B cell (primary cell): ENCODE data around the gene FRMD4A. TPM values are rescaled to one million over a fixed set of nuclear protein-coding genes. Genes with fewer than 3 reads are reported as not detected.

Experiments
- ATAC-seq: fragments of 200-7000 bp; cut with Tn5 transposase; one replicate; pipeline ENCODE4 v1.10.0; 2021; ENCODE audit warnings: low read depth, mild to moderate bottlenecking, moderate number of reproducible peaks, moderate library complexity
- CTCF ChIA-PET: fragments of 350-600 bp; sonication (Branson Sonifier 250); formaldehyde crosslinking; loops from one replicate; lab custom pipeline; 2021; ENCODE audit warnings: antibody characterized with exemption, inconsistent platforms; lab: Charles Lee
- POLR2A ChIA-PET: fragments of 350-600 bp; sonication (Branson Sonifier 250); formaldehyde crosslinking; loops from one replicate; lab custom pipeline; 2021; ENCODE audit warnings: antibody characterized with exemption; lab: Charles Lee
- DNase-seq: peaks from one replicate; pipeline ENCODE4 v3.0.0; 2013
- H2AFZ ChIP-seq: 2 replicates; pipeline ENCODE4 v1.6.1; 2012; ENCODE audit warnings: mild to moderate bottlenecking, low read depth, low read length; ENCODE audit not compliant: insufficient read depth, poor library complexity, severe bottlenecking
- H3K27ac ChIP-seq, 2 donors: 1 replicate in 1 of 2; 2 replicates in 1 of 2; pipeline ENCODE4 v1.5.1; 2012 to 2013; ENCODE audit warnings: low read length in 2 of 2, mild to moderate bottlenecking in 2 of 2, moderate library complexity in 1 of 2
- H3K27me3 ChIP-seq, 4 experiments: fragments of 200-600 bp in 1 of 4; sonication (generic) in 1 of 4; replicated peaks in 1 of 4; 1 replicate in 2 of 4; 2 replicates in 2 of 4; pipeline versions ENCODE4 v1.6.1 to v1.7.0; 2013 to 2016; ENCODE audit warnings: low read length in 3 of 4, mild to moderate bottlenecking in 2 of 4, mixed read lengths in 1 of 4, moderate library complexity in 1 of 4; ENCODE audit not compliant: insufficient read depth in 4 of 4, control insufficient read depth in 3 of 4; ENCODE audit errors: control extremely low read depth in 1 of 4
- H3K36me3 ChIP-seq, 2 experiments: replicated peaks in 1 of 2; 1 replicate in 1 of 2; 2 replicates in 1 of 2; pipeline versions ENCODE4 v1.6.1 to v1.7.1; 2013; ENCODE audit warnings: low read length in 1 of 2; ENCODE audit not compliant: insufficient read depth in 2 of 2, control insufficient read depth in 1 of 2; ENCODE audit errors: control extremely low read depth in 1 of 2, extremely low read depth in 1 of 2
- H3K4me1 ChIP-seq, 2 donors: fragments of 200-600 bp in 1 of 2; sonication (generic) in 1 of 2; 1 replicate in 1 of 2; 2 replicates in 1 of 2; pipeline versions ENCODE4 v1.5.1 to v1.6.1; 2013 to 2017; ENCODE audit warnings: low read length in 2 of 2; ENCODE audit not compliant: control insufficient read depth in 2 of 2, insufficient read depth in 2 of 2
- H3K4me2 ChIP-seq: replicated peaks from 2 replicates; pipeline ENCODE3; 2012; ENCODE audit warnings: mild to moderate bottlenecking, low read depth, low read length; ENCODE audit not compliant: poor library complexity, severe bottlenecking
- H3K4me3 ChIP-seq, 5 experiments: fragments of 200-600 bp in 1 of 5; sonication (generic) in 1 of 5; 1 replicate in 3 of 5; 2 replicates in 2 of 5; pipeline versions ENCODE4 v1.5.1 to v1.7.0; 2011 to 2016; ENCODE audit warnings: low read length in 4 of 5, mild to moderate bottlenecking in 4 of 5, low read depth in 2 of 5, control low read depth in 1 of 5, moderate library complexity in 1 of 5; ENCODE audit not compliant: insufficient read depth in 1 of 5; ENCODE audit errors: control extremely low read depth in 1 of 5, extremely low read depth in 1 of 5
- H3K79me2 ChIP-seq: fragments of 200-600 bp; sonication (generic); one replicate; pipeline ENCODE4 v1.6.0; 2016; ENCODE audit warnings: low read length; ENCODE audit not compliant: control insufficient read depth, insufficient read depth
- H3K9ac ChIP-seq: fragments of 200-600 bp; sonication (generic); 2 replicates; pipeline ENCODE4 v1.6.1; 2017; ENCODE audit warnings: mild to moderate bottlenecking, low read length, moderate library complexity
- H3K9me3 ChIP-seq, 3 donors: one replicate each; pipeline versions ENCODE4 v1.6.1 to v1.7.1; 2013; ENCODE audit warnings: low read length in 2 of 3; ENCODE audit not compliant: control insufficient read depth in 2 of 3, insufficient read depth in 1 of 3; ENCODE audit errors: control extremely low read depth in 1 of 3
- H4K20me1 ChIP-seq: 2 replicates; pipeline ENCODE4 v1.6.0; 2012; ENCODE audit warnings: mild to moderate bottlenecking, low read length; ENCODE audit not compliant: insufficient read depth, control insufficient read depth, poor library complexity, severe bottlenecking
- H3K27ac Mint-ChIP-seq: one replicate; pipeline ENCODE4 v1.8.0; 2021; ENCODE audit warnings: mixed read lengths
- H3K27me3 Mint-ChIP-seq: one replicate; pipeline ENCODE4 v1.8.0; 2021; ENCODE audit warnings: mixed read lengths
- H3K4me1 Mint-ChIP-seq: one replicate; pipeline ENCODE4 v1.8.0; 2021; ENCODE audit warnings: mixed read lengths
- H3K4me3 Mint-ChIP-seq: one replicate; pipeline ENCODE4 v1.8.0; 2021; ENCODE audit warnings: mixed read lengths
- H3K9me3 Mint-ChIP-seq: one replicate; pipeline ENCODE4 v1.8.0; 2022; ENCODE audit warnings: mixed read lengths; ENCODE audit not compliant: insufficient read depth
- CTCF ChIP-seq: fragments of 200-600 bp; IDR thresholded peaks from one replicate; pipeline ENCODE4 v1.8.0; 2022; ENCODE audit warnings: antibody characterized with exemption, mild to moderate bottlenecking
- EZH2 ChIP-seq: IDR thresholded peaks from 2 replicates; pipeline ENCODE4 v1.6.1; 2012; ENCODE audit warnings: borderline replicate concordance, low read depth, mild to moderate bottlenecking, moderate library complexity, low read length; ENCODE audit not compliant: insufficient read depth, poor library complexity, severe bottlenecking
- WGBS: methylation state at CpG from one replicate; pipeline ENCODE4 v1.1.5; 2013; ENCODE audit warnings: missing lambda C conversion rate; ENCODE audit not compliant: insufficient coverage; 5-methylcytosine and 5-hydroxymethylcytosine counted together
- intact Hi-C: fragments of 100-400 bp; cut with micrococcal nuclease; formaldehyde crosslinking; loops from one replicate; pipeline ENCODE4 v1.10.0; 2022
- polyA plus RNA-seq: library from polyadenylated mRNA; depleted of rRNA; stranded (reverse); fragments of >200 nt; gene quantifications from 2 replicates; pipeline ENCODE4 v1.2.3, GENCODE V29; 2012
- total RNA-seq, 2 donors: library from RNA; stranded (reverse); fragments of 120-200 nt in 1 of 2; gene quantifications; 1 replicate in 1 of 2; 2 replicates in 1 of 2; pipeline versions ENCODE4 v1.2.3 to v1.2.4, GENCODE V29; 2013 to 2022

FRMD4A gene
- total and polyA plus RNA-seq, 2 donors (not counting 1 experiment from before 2014, with no cell fraction given), result 0.76 to 3.4 TPM

- no peaks in the 10 kb centered on the region for H4K20me1 ChIP-seq
- Mint-ChIP-seq H3K27me3 (peaks cover 59% of the 10 kb centered on the region), H3K27ac (no peak overlapping the region), H3K4me1 (no peaks in the 10 kb centered on the region), H3K9me3 (no peaks in the 10 kb centered on the region), H3K4me3 (no peak overlapping the region)
- TF ChIP-seq CTCF, result no peak
- TF ChIP-seq EZH2, result no peak
- CTCF ChIA-PET, result no interaction called here
- no peak overlapping the region for H3K9ac ChIP-seq
- DNase-seq (no peak), ATAC-seq (no peak)
- H3K4me2 ChIP-seq, result no peak overlapping the region
- POLR2A ChIA-PET, result no interaction called here
- H3K27ac ChIP-seq, result no peak overlapping the region
- peaks cover 0 to 11% (median 5%) of the 10 kb centered on the region in 4 experiments for H3K27me3 ChIP-seq
- H3K9me3 ChIP-seq, result no peaks in the 10 kb centered on the region
- H3K36me3 ChIP-seq, result no peaks in the 10 kb centered on the region
- 82% methylated on average over 13 of the region's 13 CpGs for WGBS
- intact Hi-C loops, result no loop called here
- H3K4me1 ChIP-seq, result no peaks in the 10 kb centered on the region
- H3K79me2 ChIP-seq, result no peaks in the 10 kb centered on the region
- H2AFZ ChIP-seq, result no peak overlapping the region
- H3K4me3 ChIP-seq, result no peak overlapping the region
Observed at GRCh38 chr10:14329746-14330173, 964 bp downstream of the FRMD4A start.

- peaks cover 59% of the 10 kb centered on the region for H3K27me3 Mint-ChIP-seq
Observed at GRCh38 chr10:14328881-14329672, 1.6 kb downstream of the FRMD4A start.

More at GRCh38 chr10:14328881-14329672, 1.6 kb downstream of the FRMD4A start:
- peaks cover 0 to 11% (median 5%) of the 10 kb centered on the region in 4 experiments for H3K27me3 ChIP-seq
- no peak overlapping the region for H3K27ac ChIP-seq
- POLR2A ChIA-PET, result no interaction called here
- intact Hi-C loops, result no loop called here
- H3K36me3 ChIP-seq, result no peaks in the 10 kb centered on the region
- no peaks in the 10 kb centered on the region for H3K4me1 ChIP-seq
- Mint-ChIP-seq H3K4me1 (no peaks in the 10 kb centered on the region), H3K4me3 (no peak overlapping the region), H3K27ac (no peak overlapping the region), H3K9me3 (no peaks in the 10 kb centered on the region)
- ATAC-seq (no peak), DNase-seq (no peak)
- no peak overlapping the region for H2AFZ ChIP-seq
- H4K20me1 ChIP-seq, result no peaks in the 10 kb centered on the region
- H3K4me2 ChIP-seq, result no peak overlapping the region
- no peaks in the 10 kb centered on the region for H3K9me3 ChIP-seq
- H3K4me3 ChIP-seq, result no peak overlapping the region
- 86% methylated on average over 3 of the region's 6 CpGs for WGBS
- no peak overlapping the region for H3K9ac ChIP-seq
- CTCF ChIA-PET, result no interaction called here
- TF ChIP-seq EZH2, result no peak
- TF ChIP-seq CTCF, result no peak
- H3K79me2 ChIP-seq, result no peaks in the 10 kb centered on the region
